ENCODE results near the gene MRTFB.

DNA sequence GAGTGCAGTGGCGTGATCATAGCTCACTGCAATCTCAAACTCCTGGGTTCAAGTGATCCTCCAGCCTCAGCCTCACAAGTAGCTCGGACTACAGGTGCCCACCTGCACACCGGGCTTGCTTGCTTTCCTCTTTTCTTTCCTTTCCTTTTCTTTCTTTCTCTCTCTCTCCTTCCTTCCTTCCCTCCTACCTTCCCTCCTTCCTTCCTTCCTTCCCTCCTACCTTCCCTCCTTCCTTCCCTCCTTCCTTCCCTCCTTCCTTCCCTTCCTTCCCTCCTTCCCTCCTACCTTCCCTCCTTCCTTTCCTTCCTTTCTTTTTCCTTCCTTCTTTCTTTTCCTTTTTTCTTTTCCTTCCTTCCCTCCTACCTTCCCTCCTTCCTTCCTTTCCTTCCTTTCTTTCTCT lies 225.5 kb downstream of the MRTFB start:
- TF ChIP-seq, protein P1, sequence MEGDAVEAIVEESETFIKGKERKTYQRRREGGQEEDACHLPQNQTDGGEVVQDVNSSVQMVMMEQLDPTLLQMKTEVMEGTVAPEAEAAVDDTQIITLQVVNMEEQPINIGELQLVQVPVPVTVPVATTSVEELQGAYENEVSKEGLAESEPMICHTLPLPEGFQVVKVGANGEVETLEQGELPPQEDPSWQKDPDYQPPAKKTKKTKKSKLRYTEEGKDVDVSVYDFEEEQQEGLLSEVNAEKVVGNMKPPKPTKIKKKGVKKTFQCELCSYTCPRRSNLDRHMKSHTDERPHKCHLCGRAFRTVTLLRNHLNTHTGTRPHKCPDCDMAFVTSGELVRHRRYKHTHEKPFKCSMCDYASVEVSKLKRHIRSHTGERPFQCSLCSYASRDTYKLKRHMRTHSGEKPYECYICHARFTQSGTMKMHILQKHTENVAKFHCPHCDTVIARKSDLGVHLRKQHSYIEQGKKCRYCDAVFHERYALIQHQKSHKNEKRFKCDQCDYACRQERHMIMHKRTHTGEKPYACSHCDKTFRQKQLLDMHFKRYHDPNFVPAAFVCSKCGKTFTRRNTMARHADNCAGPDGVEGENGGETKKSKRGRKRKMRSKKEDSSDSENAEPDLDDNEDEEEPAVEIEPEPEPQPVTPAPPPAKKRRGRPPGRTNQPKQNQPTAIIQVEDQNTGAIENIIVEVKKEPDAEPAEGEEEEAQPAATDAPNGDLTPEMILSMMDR (IDR thresholded peaks at IDR 0.05 in 4 of 5, conservative IDR thresholded peaks at IDR 0.05 in 1 of 5): no peak
- no peak for TF ChIP-seq POLR2A (IDR thresholded peaks at IDR 0.05)

All from gastrocnemius medialis (tissue), 4 donors.